ENCODE results near the gene OR1D5.

Gene OR1D5

GRCh38 chr17:3022197-3022596 lies 41.2 kb downstream of the OR1D5 start:
- TF ChIP-seq, protein P1, sequence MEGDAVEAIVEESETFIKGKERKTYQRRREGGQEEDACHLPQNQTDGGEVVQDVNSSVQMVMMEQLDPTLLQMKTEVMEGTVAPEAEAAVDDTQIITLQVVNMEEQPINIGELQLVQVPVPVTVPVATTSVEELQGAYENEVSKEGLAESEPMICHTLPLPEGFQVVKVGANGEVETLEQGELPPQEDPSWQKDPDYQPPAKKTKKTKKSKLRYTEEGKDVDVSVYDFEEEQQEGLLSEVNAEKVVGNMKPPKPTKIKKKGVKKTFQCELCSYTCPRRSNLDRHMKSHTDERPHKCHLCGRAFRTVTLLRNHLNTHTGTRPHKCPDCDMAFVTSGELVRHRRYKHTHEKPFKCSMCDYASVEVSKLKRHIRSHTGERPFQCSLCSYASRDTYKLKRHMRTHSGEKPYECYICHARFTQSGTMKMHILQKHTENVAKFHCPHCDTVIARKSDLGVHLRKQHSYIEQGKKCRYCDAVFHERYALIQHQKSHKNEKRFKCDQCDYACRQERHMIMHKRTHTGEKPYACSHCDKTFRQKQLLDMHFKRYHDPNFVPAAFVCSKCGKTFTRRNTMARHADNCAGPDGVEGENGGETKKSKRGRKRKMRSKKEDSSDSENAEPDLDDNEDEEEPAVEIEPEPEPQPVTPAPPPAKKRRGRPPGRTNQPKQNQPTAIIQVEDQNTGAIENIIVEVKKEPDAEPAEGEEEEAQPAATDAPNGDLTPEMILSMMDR (IDR thresholded peaks at IDR 0.05; ENCODE audit: extremely low read depth, missing control alignments) = no peak
- DNase-seq (ENCODE audit: low spot score) = no peak

DNA sequence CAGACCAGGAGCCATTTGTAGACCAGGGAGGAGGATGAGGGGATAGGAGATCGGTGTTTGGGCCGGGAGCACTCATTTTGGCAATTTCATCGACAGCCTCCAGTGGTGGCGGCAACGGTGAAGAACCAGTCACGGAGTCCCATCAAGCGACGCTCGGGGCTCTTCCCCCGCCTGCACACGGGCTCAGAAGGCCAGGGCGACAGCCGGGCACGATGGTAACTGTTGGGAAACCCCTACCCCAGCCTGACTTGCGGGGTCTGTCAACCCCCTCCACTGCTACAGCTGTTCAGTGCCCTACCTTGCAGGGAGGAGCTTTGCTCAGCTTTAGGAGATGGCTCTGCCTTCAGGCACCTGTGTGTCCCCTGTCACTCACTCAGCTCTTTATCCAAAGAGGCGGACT lies 43.0 kb downstream of the OR1D5 start:
- TF ChIP-seq, protein P1 (IDR thresholded peaks at IDR 0.05; ENCODE audit: extremely low read depth, missing control alignments) = no peak
- no peak for DNase-seq (ENCODE audit: low spot score)

GRCh38 chr17:3019761-3020160 lies 43.6 kb downstream of the OR1D5 start:
- TF ChIP-seq, protein P1 (IDR thresholded peaks at IDR 0.05; ENCODE audit: extremely low read depth, missing control alignments) = no peak
- DNase-seq (ENCODE audit: low spot score) = no peak

- no peak for DNase-seq (ENCODE audit: low spot score)
- TF ChIP-seq, protein P1 (IDR thresholded peaks at IDR 0.05; ENCODE audit: extremely low read depth, missing control alignments) = no peak
Measured at GRCh38 chr17:3017936-3018335, 45.5 kb downstream of the OR1D5 start.

- no peak for DNase-seq (ENCODE audit: low spot score)
- TF ChIP-seq, protein P1 (IDR thresholded peaks at IDR 0.05; ENCODE audit: extremely low read depth, missing control alignments) = no peak
Measured at GRCh38 chr17:3015890-3016289, 47.5 kb downstream of the OR1D5 start.

DNA sequence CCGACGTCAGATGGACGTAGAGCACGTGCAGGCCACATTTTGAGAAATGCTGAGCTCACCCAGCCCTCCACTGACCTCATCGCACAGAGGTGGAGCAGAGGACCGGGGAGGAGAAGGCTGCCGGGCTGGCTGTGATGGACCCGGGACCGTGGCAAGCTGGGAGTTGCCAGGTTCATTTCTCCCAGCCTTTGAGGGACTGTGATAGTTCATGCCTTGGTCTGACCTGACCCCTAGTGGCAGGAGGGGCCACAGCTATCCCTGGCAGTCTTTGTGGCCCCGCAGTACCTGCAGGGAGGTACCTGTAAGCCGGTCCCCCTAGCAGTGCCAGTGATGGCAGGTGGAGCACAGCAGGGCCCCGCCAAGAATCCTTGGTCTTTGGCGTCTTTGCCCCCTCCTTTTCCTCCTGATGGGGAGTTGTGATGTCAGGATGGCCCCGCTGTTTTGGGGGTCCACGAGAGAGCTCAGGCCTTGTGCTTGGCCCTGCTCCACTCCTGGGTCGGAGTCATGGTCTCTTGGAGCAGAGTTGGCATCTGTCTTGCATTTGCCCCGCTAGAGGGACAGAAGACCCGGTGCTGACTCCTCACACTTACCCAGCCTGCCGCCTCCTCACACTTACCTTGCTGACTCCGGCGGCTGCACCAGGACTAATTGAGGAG lies 50.4 kb downstream of the OR1D5 start:
- DNase-seq (ENCODE audit: low spot score) = peak; percentile 79

More for the DNA sequence above, 50.4 kb downstream of the OR1D5 start:
- TF ChIP-seq, protein P1 (IDR thresholded peaks at IDR 0.05; ENCODE audit: extremely low read depth, missing control alignments) = peak; percentile 57
